ENCODE results near the gene AAGAB.
"Not testable (repeated sequence)": the region's sequence is repeated elsewhere in the genome, so short reads cannot be mapped to it uniquely, and the experiment has no call there.

- TF ChIP-seq, protein P1, sequence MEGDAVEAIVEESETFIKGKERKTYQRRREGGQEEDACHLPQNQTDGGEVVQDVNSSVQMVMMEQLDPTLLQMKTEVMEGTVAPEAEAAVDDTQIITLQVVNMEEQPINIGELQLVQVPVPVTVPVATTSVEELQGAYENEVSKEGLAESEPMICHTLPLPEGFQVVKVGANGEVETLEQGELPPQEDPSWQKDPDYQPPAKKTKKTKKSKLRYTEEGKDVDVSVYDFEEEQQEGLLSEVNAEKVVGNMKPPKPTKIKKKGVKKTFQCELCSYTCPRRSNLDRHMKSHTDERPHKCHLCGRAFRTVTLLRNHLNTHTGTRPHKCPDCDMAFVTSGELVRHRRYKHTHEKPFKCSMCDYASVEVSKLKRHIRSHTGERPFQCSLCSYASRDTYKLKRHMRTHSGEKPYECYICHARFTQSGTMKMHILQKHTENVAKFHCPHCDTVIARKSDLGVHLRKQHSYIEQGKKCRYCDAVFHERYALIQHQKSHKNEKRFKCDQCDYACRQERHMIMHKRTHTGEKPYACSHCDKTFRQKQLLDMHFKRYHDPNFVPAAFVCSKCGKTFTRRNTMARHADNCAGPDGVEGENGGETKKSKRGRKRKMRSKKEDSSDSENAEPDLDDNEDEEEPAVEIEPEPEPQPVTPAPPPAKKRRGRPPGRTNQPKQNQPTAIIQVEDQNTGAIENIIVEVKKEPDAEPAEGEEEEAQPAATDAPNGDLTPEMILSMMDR (IDR thresholded peaks at IDR 0.05), result not testable (repeated sequence)
- not testable (repeated sequence) for TF ChIP-seq EP300, POLR2AphosphoS5 (IDR thresholded peaks at IDR 0.05)
Observed at GRCh38 chr15:67285625-67286024, 31.2 kb upstream of the AAGAB start.

Measured in gastroesophageal sphincter (tissue), 3 donors.